Left cardiac atrium (tissue), 4 donors: ENCODE data around the gene ZBTB2. TPM values are rescaled to one million over a fixed set of nuclear protein-coding genes. Genes with fewer than 3 reads are reported as not detected.
"Not testable (repeated sequence)": the region's sequence is repeated elsewhere in the genome, so short reads cannot be mapped to it uniquely, and the experiment has no call there.

ENCODE experiments used
- ATAC-seq, 2 donors: fragments of 200-7000 bp; cut with Tn5 transposase; one replicate each; pipeline ENCODE4 v1.9.1; 2020; ENCODE audit warnings: mild to moderate bottlenecking in 2 of 2, moderate library complexity in 2 of 2
- DNase-seq: peaks from one replicate; pipeline ENCODE4 v3.0.0-alpha.2; 2020
- intact Hi-C, 2 donors: fragments of 100-400 bp; cut with DNase I; formaldehyde crosslinking; loops; one replicate each; pipeline versions ENCODE4 v1.14.1 to v1.15.1; 2022 to 2023
- total RNA-seq, 2 donors: library from RNA; stranded (reverse); fragmentation: NEBNext Ultra II Directional; extraction: Animal tissue kit (Norgen Biotek cat#: 25700); gene quantifications; one replicate each; pipeline ENCODE4 v1.2.1, GENCODE V29; 2021
- donor health status: DM: no; HTN: yes; CAD: no.
- donor health status: DM: no; HTN: yes; CAD: no; lungs with severe emphysema.
- donor health status: DM: yes; HTN: yes; CAD: no.
- donor health status: Dilated cardiomyopathy.

The ZBTB2 gene
- total RNA-seq, 2 donors from 2014 or later = 4.2 to 6.6 TPM

GRCh38 chr6:151408858-151409257 lies 17.5 kb upstream of the ZBTB2 start:
- peak in 1 of 2 donors; percentile 35 for ATAC-seq
- intact Hi-C loops = loop anchor here in 1 of 2 donors (5.0 kb wide), 1 partner anchor 68 kb away; no protein-coding TSS in a partner anchor
- no peak for DNase-seq

GRCh38 chr6:151403919-151404308 lies 12.6 kb upstream of the ZBTB2 start:
- no peak for DNase-seq
- no peak for ATAC-seq
- intact Hi-C loops = no loop called here

- DNase-seq (no peak), ATAC-seq (no peak)
- intact Hi-C loops = no loop called here
Observed at GRCh38 chr6:151402228-151402627, 10.9 kb upstream of the ZBTB2 start.

- ATAC-seq (no peak), DNase-seq (no peak)
- intact Hi-C loops = no loop called here
Observed at GRCh38 chr6:151400473-151400872, 9.1 kb upstream of the ZBTB2 start.

GRCh38 chr6:151399679-151400078 lies 8.3 kb upstream of the ZBTB2 start:
- intact Hi-C loops = no loop called here
- no peak for DNase-seq
- ATAC-seq = no peak

- no peak for ATAC-seq
- intact Hi-C loops = loop anchor here in 1 of 2 donors (5.0 kb wide), 1 partner anchor 54 kb away; no protein-coding TSS in a partner anchor
- no peak for DNase-seq
Observed at GRCh38 chr6:151393410-151393809, 2.1 kb upstream of the ZBTB2 start.

GRCh38 chr6:151392427-151392826 lies 1.1 kb upstream of the ZBTB2 start:
- intact Hi-C loops = loop anchor here in 1 of 2 donors (5.0 kb wide), 1 partner anchor 55 kb away; no protein-coding TSS in a partner anchor
- no peak for ATAC-seq

GRCh38 chr6:151390851-151391470 lies 398 bp downstream of the ZBTB2 start:
- intact Hi-C loops = loop anchor here in 1 of 2 donors (5.0 kb wide), 1 partner anchor 56 kb away; no protein-coding TSS in a partner anchor
- ATAC-seq (peak; percentile 51 to 56), DNase-seq (peak; percentile 84)

More at GRCh38 chr6:151392427-151392826, 1.1 kb upstream of the ZBTB2 start:
- DNase-seq = no peak

GRCh38 chr6:151390276-151390850 lies 996 bp downstream of the ZBTB2 start:
- peak; percentile 98 for DNase-seq
- intact Hi-C loops = loop anchor here in 1 of 2 donors (5.0 kb wide), 1 partner anchor 57 kb away; no protein-coding TSS in a partner anchor
- peak; percentile 92 for ATAC-seq

- DNase-seq = peak; percentile 68
- ATAC-seq = peak in 1 of 2 donors; percentile 34
- intact Hi-C loops = loop anchor here in 1 of 2 donors (5.0 kb wide), 1 partner anchor 58 kb away; no protein-coding TSS in a partner anchor
Observed at GRCh38 chr6:151389618-151390275, 1.6 kb downstream of the ZBTB2 start.

GRCh38 chr6:151388997-151389617 lies 2.3 kb downstream of the ZBTB2 start:
- no peak for DNase-seq
- intact Hi-C loops = no loop called here
- no peak for ATAC-seq

GRCh38 chr6:151388236-151388635 lies 3.1 kb downstream of the ZBTB2 start:
- intact Hi-C loops = no loop called here
- ATAC-seq (no peak), DNase-seq (no peak)

- intact Hi-C loops = no loop called here
- ATAC-seq (no peak), DNase-seq (no peak)
Observed at GRCh38 chr6:151387175-151387970, 4.0 kb downstream of the ZBTB2 start.

- no peak for DNase-seq
- no peak for ATAC-seq
- intact Hi-C loops = no loop called here
Observed at GRCh38 chr6:151385177-151385576, 6.2 kb downstream of the ZBTB2 start.

- intact Hi-C loops = no loop called here
- ATAC-seq = no peak
- no peak for DNase-seq
Observed at GRCh38 chr6:151384151-151384550, 7.2 kb downstream of the ZBTB2 start.

- intact Hi-C loops, ATAC-seq, DNase-seq: not testable (repeated sequence)
Observed at GRCh38 chr6:151382631-151383030, 8.7 kb downstream of the ZBTB2 start.

- intact Hi-C loops = no loop called here
- DNase-seq (no peak), ATAC-seq (no peak)
Observed at GRCh38 chr6:151381722-151382121, 9.6 kb downstream of the ZBTB2 start.

GRCh38 chr6:151380848-151381205 lies 10.5 kb downstream of the ZBTB2 start:
- ATAC-seq = no peak
- intact Hi-C loops = no loop called here
- DNase-seq = no peak
